Neural cell (in vitro differentiated cells): Measurements from ENCODE around the gene YPEL2. TPM values are rescaled to one million over a fixed set of nuclear protein-coding genes. Genes with fewer than 3 reads are reported as not detected.

Experiments
- H2AFZ ChIP-seq: fragments of 200-600, 300-800 bp; sonication (generic), shearing (Covaris generic); 2 replicates; pipeline ENCODE4 v1.6.0; 2014; ENCODE audit warnings: low read depth, mild to moderate bottlenecking, antibody characterized with exemption, low read length, moderate library complexity
- H3F3A ChIP-seq: fragments of 200-600 bp; shearing (Covaris generic); 2 replicates; pipeline ENCODE4 v1.6.1; 2016; ENCODE audit warnings: mild to moderate bottlenecking, moderate library complexity, mixed read lengths, antibody characterized with exemption, low read length; ENCODE audit not compliant: insufficient read depth, poor library complexity, severe bottlenecking
- H3K27ac ChIP-seq: fragments of 200-600, 300-800 bp; sonication (generic), shearing (Covaris generic); 2 replicates; pipeline ENCODE4 v1.5.1; 2014; ENCODE audit warnings: mild to moderate bottlenecking, low read length, moderate library complexity
- H3K27me3 ChIP-seq: fragments of 300-800, 200-600 bp; sonication (generic), shearing (Covaris generic); 2 replicates; pipeline ENCODE4 v1.6.0; 2014; ENCODE audit warnings: mild to moderate bottlenecking, low read depth, low read length, moderate library complexity; ENCODE audit not compliant: insufficient read depth
- H3K36me3 ChIP-seq: fragments of 300-800, 200-600 bp; sonication (generic), shearing (Covaris generic); 2 replicates; pipeline ENCODE4 v1.5.1; 2014; ENCODE audit warnings: mild to moderate bottlenecking, antibody characterized with exemption, low read length, moderate library complexity; ENCODE audit not compliant: insufficient read depth
- H3K4me2 ChIP-seq: fragments of 300-800, 200-600 bp; sonication (generic), shearing (Covaris generic); 2 replicates; pipeline ENCODE4 v1.6.0; 2014; ENCODE audit warnings: mild to moderate bottlenecking, low read length
- H3K4me3 ChIP-seq: fragments of 300-800, 200-600 bp; sonication (generic), shearing (Covaris generic); 2 replicates; pipeline ENCODE4 v1.5.1; 2014; ENCODE audit warnings: mild to moderate bottlenecking, low read length, moderate library complexity
- H3K79me2 ChIP-seq: fragments of 200-600 bp; shearing (Covaris generic); replicated peaks from 2 replicates; pipeline ENCODE4 v1.6.0; 2014; ENCODE audit warnings: mild to moderate bottlenecking, low read length, moderate library complexity; ENCODE audit not compliant: insufficient read depth
- H3K9ac ChIP-seq: fragments of 300-800, 200-600 bp; sonication (generic), shearing (Covaris generic); 2 replicates; pipeline ENCODE4 v1.6.1; 2016; ENCODE audit warnings: mild to moderate bottlenecking, low read length, mixed read lengths
- H3K9me2 ChIP-seq: fragments of 200-600 bp; shearing (Covaris generic); 2 replicates; pipeline ENCODE4 v1.6.1; 2016; ENCODE audit warnings: mild to moderate bottlenecking, low read length, mixed read lengths; ENCODE audit not compliant: insufficient read depth
- H3K9me3 ChIP-seq: fragments of 200-600, 300-800 bp; sonication (generic), shearing (Covaris generic); 2 replicates; pipeline ENCODE4 v1.6.1; 2016; ENCODE audit warnings: mild to moderate bottlenecking, mixed run types, low read length, moderate library complexity, mixed read lengths
- H4K20me1 ChIP-seq: fragments of 200-600 bp; shearing (Covaris generic); 2 replicates; pipeline ENCODE4 v1.6.1; 2016; ENCODE audit warnings: mild to moderate bottlenecking, mixed run types; ENCODE audit not compliant: insufficient read depth
- CTCF ChIP-seq: fragments of 450-650 bp; IDR thresholded peaks from 2 replicates; pipeline ENCODE4 v1.5.1; 2014; ENCODE audit warnings: antibody characterized with exemption, mild to moderate bottlenecking, moderate library complexity; ENCODE audit not compliant: poor library complexity, severe bottlenecking
- EP300 ChIP-seq: fragments of 450-650 bp; conservative IDR thresholded peaks from 2 replicates; pipeline ENCODE4 v1.6.1; 2014; ENCODE audit warnings: antibody characterized with exemption, mild to moderate bottlenecking, moderate library complexity; ENCODE audit not compliant: poor library complexity, severe bottlenecking
- POLR2AphosphoS5 ChIP-seq: IDR thresholded peaks from 2 replicates; pipeline ENCODE4 v1.6.1; 2012
- RAD21 ChIP-seq: fragments of 450-650 bp; conservative IDR thresholded peaks from 2 replicates; pipeline ENCODE4 v1.6.1; 2014; ENCODE audit warnings: antibody characterized with exemption, mild to moderate bottlenecking, moderate library complexity
- REST ChIP-seq: IDR thresholded peaks from 2 replicates; pipeline ENCODE4 v1.6.1; 2012; ENCODE audit warnings: borderline replicate concordance
- SMC3 ChIP-seq: fragments of 450-650 bp; conservative IDR thresholded peaks from 2 replicates; pipeline ENCODE4 v1.6.1; 2014; ENCODE audit warnings: antibody characterized with exemption, mild to moderate bottlenecking, moderate library complexity; ENCODE audit not compliant: poor library complexity
- polyA plus RNA-seq: library from polyadenylated mRNA; depleted of rRNA; stranded (reverse); fragments of >200 nt; gene quantifications from 2 replicates; pipeline ENCODE4 v1.2.3, GENCODE V29; 2014

Gene YPEL2
- polyA plus RNA-seq, 1 donor from 2014 or later, result 17.0 TPM

- Histone ChIP-seq H3K4me2 (no peak overlapping the region), H3F3A (no peaks in the 10 kb centered on the region), H3K9ac (no peak overlapping the region), H3K27ac (no peak overlapping the region), H3K9me2 (no peaks in the 10 kb centered on the region), H3K4me3 (no peak overlapping the region), H2AFZ (no peak overlapping the region), H3K36me3 (no peaks in the 10 kb centered on the region), H3K9me3 (no peaks in the 10 kb centered on the region), H3K79me2 (no peaks in the 10 kb centered on the region), H3K27me3 (no peaks in the 10 kb centered on the region), H4K20me1 (no peaks in the 10 kb centered on the region)
- TF ChIP-seq SMC3 (no peak), POLR2AphosphoS5 (no peak)
Measured at GRCh38 chr17:59425085-59425931, 93.9 kb downstream of the YPEL2 start.

- no peak overlapping the region for H3K9ac ChIP-seq
- H2AFZ ChIP-seq, result no peak overlapping the region
Measured at GRCh38 chr17:59426031-59426430, 94.6 kb downstream of the YPEL2 start.

More at GRCh38 chr17:59426031-59426430, 94.6 kb downstream of the YPEL2 start:
- H3K4me2 ChIP-seq, result no peak overlapping the region
- no peaks in the 10 kb centered on the region for H3K9me3 ChIP-seq
- H3K9me2 ChIP-seq, result no peaks in the 10 kb centered on the region
- no peak overlapping the region for H3K27ac ChIP-seq
- H4K20me1 ChIP-seq, result no peaks in the 10 kb centered on the region
- H3K27me3 ChIP-seq, result no peaks in the 10 kb centered on the region
- H3K4me3 ChIP-seq, result no peak overlapping the region
- TF ChIP-seq RAD21 (no peak), EP300 (no peak), POLR2AphosphoS5 (no peak), CTCF (no peak), REST (no peak)
- H3K36me3 ChIP-seq, result no peaks in the 10 kb centered on the region
- H3K79me2 ChIP-seq, result no peaks in the 10 kb centered on the region
- H3F3A ChIP-seq, result no peaks in the 10 kb centered on the region
